DND-41 (cell line): ENCODE measurements around the gene PSEN2.

Experiments
- CTCF ChIP-seq: IDR thresholded peaks from 2 replicates; pipeline ENCODE4 v1.5.1; 2012; ENCODE audit warnings: borderline replicate concordance, low read length, moderate library complexity, mild to moderate bottlenecking; ENCODE audit not compliant: poor library complexity, severe bottlenecking; ENCODE audit errors: extremely low read depth
- EZH2 ChIP-seq: IDR thresholded peaks from 3 replicates; pipeline ENCODE4 v1.6.1; 2012; ENCODE audit warnings: borderline replicate concordance, low read depth, mild to moderate bottlenecking, moderate library complexity, low read length, inconsistent platforms; ENCODE audit not compliant: severe bottlenecking

GRCh38 chr1:226945106-226945857 is 74.9 kb downstream of the PSEN2 start:
- no peak for TF ChIP-seq CTCF
- no peak for TF ChIP-seq EZH2
